ENCODE results near the gene PLCXD3. TPM values are rescaled to one million over a fixed set of nuclear protein-coding genes. Genes with fewer than 3 reads are reported as not detected.

Gene PLCXD3
- total RNA-seq, 4 donors from 2014 or later: 0.62 to 5.1 (median 2.3) TPM

- Histone ChIP-seq H3K9me3 (peaks cover 0 to 15% (median 0%) of the 10 kb centered on the region in 3 donors), H3K36me3 (no peaks in the 10 kb centered on the region), H3K4me3 (no peak overlapping the region), H3K27ac (no peak overlapping the region), H3K27me3 (no peaks in the 10 kb centered on the region), H3K4me1 (no peaks in the 10 kb centered on the region)
- ATAC-seq: no peak
- TF ChIP-seq CTCF (IDR thresholded peaks at IDR 0.05) (no peak), POLR2A (IDR thresholded peaks at IDR 0.05) (no peak), POLR2AphosphoS5 (IDR thresholded peaks at IDR 0.05) (no peak), EP300 (IDR thresholded peaks at IDR 0.05) (no peak)
Observed at GRCh38 chr5:41524174-41524573, 13.8 kb upstream of the PLCXD3 start.

- H3K4me1 ChIP-seq: no peaks in the 10 kb centered on the region
- TF ChIP-seq POLR2AphosphoS5 (IDR thresholded peaks at IDR 0.05) (no peak), CTCF (IDR thresholded peaks at IDR 0.05) (no peak), EP300 (IDR thresholded peaks at IDR 0.05) (no peak), POLR2A (IDR thresholded peaks at IDR 0.05) (no peak)
- 62 to 83% methylated on average over 1 to 2 of the region's 2 CpGs for WGBS, 2 donors (ENCODE audit: low coverage in 1 of 2)
- no peaks in the 10 kb centered on the region for H3K9me3 ChIP-seq
- no peak overlapping the region for H3K4me3 ChIP-seq
- no peaks in the 10 kb centered on the region for H3K36me3 ChIP-seq
- no peaks in the 10 kb centered on the region for H3K27me3 ChIP-seq
- no peak for ATAC-seq
- H3K27ac ChIP-seq: no peak overlapping the region
Observed at GRCh38 chr5:41522193-41522786, 11.9 kb upstream of the PLCXD3 start.

GRCh38 chr5:41519801-41520200 lies 9.4 kb upstream of the PLCXD3 start:
- Histone ChIP-seq H3K4me1 (no peaks in the 10 kb centered on the region), H3K9me3 (no peaks in the 10 kb centered on the region), H3K36me3 (no peaks in the 10 kb centered on the region), H3K4me3 (no peak overlapping the region), H3K27me3 (no peaks in the 10 kb centered on the region), H3K27ac (no peak overlapping the region)
- no peak for TF ChIP-seq EP300 (IDR thresholded peaks at IDR 0.05)
- TF ChIP-seq POLR2AphosphoS5 (IDR thresholded peaks at IDR 0.05): no peak
- no peak for TF ChIP-seq POLR2A (IDR thresholded peaks at IDR 0.05)
- TF ChIP-seq CTCF (IDR thresholded peaks at IDR 0.05): peak in 1 of 4 experiments; percentile 6
- no peak for ATAC-seq
- WGBS, 2 donors (ENCODE audit: low coverage in 1 of 2): 57 to 74% methylated on average over 6 of the region's 6 CpGs

- Histone ChIP-seq H3K9me3 (no peaks in the 10 kb centered on the region), H3K4me1 (no peaks in the 10 kb centered on the region), H3K4me3 (no peak overlapping the region), H3K27ac (no peak overlapping the region), H3K27me3 (peaks cover 6% of the 10 kb centered on the region), H3K36me3 (no peaks in the 10 kb centered on the region)
- no peak for ATAC-seq
- no peak for TF ChIP-seq POLR2A (IDR thresholded peaks at IDR 0.05)
- TF ChIP-seq EP300 (IDR thresholded peaks at IDR 0.05): no peak
Observed at GRCh38 chr5:41517909-41518308, 7.5 kb upstream of the PLCXD3 start.

- no peaks in the 10 kb centered on the region for H3K9me3 ChIP-seq
- TF ChIP-seq CTCF (IDR thresholded peaks at IDR 0.05): no peak
- TF ChIP-seq POLR2AphosphoS5 (IDR thresholded peaks at IDR 0.05): no peak
- no peak for TF ChIP-seq EP300 (IDR thresholded peaks at IDR 0.05)
- TF ChIP-seq POLR2A (IDR thresholded peaks at IDR 0.05): no peak
- no peak overlapping the region for H3K27ac ChIP-seq
- peaks cover 42% of the 10 kb centered on the region for H3K27me3 ChIP-seq
- WGBS, 2 donors (ENCODE audit: low coverage in 1 of 2): 83 to 90% methylated on average over 1 of the region's 1 CpG
- H3K36me3 ChIP-seq: no peaks in the 10 kb centered on the region
- ATAC-seq: no peak
- H3K4me1 ChIP-seq: peaks cover 0 to 12% (median 0%) of the 10 kb centered on the region in 3 donors
- H3K4me3 ChIP-seq: no peak overlapping the region
Observed at GRCh38 chr5:41511241-41511640, 840 bp upstream of the PLCXD3 start.

Measured in gastroesophageal sphincter (tissue), 4 donors.